RCC 7860 (cell line): Measurements from ENCODE around the gene EIF1B.
"Not testable (repeated sequence)": the region's sequence is repeated elsewhere in the genome, so short reads cannot be mapped to it uniquely, and the experiment has no call there.

Experiments
- DNase-seq: peaks from one replicate; pipeline ENCODE4 v3.0.0-alpha.2; 2015; ENCODE audit warnings: low spot score
- FAIRE-seq: peaks from 2 replicates; lab custom pipeline; 2012; peaks lifted over from hg19 to GRCh38; lab: Jason Lieb, UNC

Gene EIF1B

DNA sequence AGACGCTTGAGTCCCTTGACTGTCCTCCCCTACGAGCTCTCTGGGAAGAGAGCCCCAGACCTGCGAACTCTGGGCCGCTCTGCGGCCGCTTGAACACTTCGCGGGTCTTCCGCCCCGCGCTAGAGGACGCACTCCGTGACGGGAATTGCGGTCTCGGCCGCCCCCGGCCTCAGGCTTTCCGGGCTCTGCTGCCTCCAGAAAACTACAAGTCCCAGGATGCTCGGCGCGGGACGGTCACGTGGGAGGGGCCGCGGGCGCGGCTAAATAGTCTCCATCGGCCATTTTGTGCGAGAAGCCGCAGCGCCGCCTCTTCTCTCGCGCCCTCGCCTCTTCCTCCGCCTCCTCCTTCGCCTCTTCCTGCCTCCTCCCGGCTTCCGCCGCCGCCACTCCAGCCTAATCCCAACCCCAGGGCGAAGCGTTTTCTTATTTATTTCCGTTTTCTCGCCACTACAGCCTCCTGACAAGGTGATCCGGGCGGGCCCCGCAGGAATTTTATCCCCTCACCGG is at the start of gene EIF1B:
TSS of gene EIF1B (plus strand) at position 290 of the 507 bp plus-strand sequence. CDS start 235 bp downstream, outside the sequence.
- peak; percentile 73 for FAIRE-seq

DNA sequence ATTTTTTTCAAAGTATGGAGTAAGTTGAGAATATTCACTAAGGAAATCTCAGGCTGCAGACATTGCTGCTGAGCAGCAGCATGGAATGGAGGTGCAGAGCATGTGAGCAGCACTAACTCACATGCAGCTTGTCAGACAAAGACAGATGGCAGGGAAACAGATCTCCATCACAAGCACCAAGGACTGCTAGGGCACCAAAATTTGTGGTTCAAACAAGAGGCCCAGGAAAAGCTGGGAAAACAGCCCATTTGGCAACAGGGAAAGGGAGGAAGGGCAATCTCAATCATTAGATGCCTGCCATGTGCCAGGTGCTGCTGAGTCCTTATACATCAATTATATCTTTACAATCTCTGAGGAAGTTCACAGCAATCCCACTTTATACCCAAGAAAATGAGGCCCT is 47.2 kb upstream of the EIF1B start:
- DNase-seq (no peak), FAIRE-seq (no peak)

More for the DNA sequence above, at the start of gene EIF1B:
- DNase-seq: peak; percentile 91

DNA sequence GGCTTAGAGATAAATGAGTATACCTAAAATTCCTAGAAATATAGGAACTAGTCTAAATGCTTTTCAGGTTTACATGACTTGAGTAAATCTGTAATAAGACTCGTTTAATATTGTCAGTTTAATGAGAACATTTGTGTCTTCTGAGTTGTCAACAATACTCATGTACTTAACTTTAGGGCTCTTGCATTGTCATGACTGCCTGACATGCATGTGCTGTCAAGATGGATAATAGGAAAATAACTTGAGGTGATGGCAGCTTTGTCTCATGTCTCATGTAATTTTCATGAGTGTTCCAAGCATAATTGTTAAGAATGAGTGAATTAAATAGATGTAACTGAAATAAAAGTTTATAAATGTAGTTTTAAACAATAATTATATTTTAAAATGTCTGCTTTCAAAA is 45.1 kb upstream of the EIF1B start:
- FAIRE-seq: no peak

GRCh38 chr3:40265181-40265580 is 44.3 kb upstream of the EIF1B start:
- no peak for DNase-seq
- no peak for FAIRE-seq

More for the DNA sequence above, 45.1 kb upstream of the EIF1B start:
- no peak for DNase-seq

GRCh38 chr3:40267937-40268724 is 41.4 kb upstream of the EIF1B start:
- FAIRE-seq (no peak), DNase-seq (no peak)

GRCh38 chr3:40268802-40269524 is 40.5 kb upstream of the EIF1B start:
- DNase-seq: no peak
- FAIRE-seq: no peak

GRCh38 chr3:40278791-40279190 is 30.7 kb upstream of the EIF1B start:
- FAIRE-seq (no peak), DNase-seq (no peak)

DNA sequence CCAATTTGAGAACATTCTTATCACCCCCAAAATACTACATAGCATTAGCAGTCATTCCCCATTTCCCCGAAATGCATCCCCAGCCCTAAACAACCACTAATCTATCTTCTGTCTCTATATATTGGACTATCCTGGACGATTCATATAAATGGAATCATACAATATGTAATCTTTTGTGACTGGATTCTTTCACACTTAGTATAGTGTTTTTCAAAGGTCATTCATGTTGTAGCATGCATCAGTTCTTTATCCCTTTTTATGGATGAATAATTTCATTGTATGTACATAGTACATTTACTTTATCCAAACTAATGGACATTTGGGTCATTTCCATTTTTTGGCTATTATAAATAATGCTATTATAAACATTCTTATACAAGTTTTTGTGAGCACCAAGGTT is 27.5 kb upstream of the EIF1B start:
- FAIRE-seq (no peak), DNase-seq (no peak)

GRCh38 chr3:40283057-40283456 is 26.4 kb upstream of the EIF1B start:
- DNase-seq, FAIRE-seq: not testable (repeated sequence)

GRCh38 chr3:40287248-40287647 is 22.3 kb upstream of the EIF1B start:
- no peak for DNase-seq
- FAIRE-seq: no peak

GRCh38 chr3:40290396-40290795 is 19.1 kb upstream of the EIF1B start:
- DNase-seq: no peak
- no peak for FAIRE-seq

DNA sequence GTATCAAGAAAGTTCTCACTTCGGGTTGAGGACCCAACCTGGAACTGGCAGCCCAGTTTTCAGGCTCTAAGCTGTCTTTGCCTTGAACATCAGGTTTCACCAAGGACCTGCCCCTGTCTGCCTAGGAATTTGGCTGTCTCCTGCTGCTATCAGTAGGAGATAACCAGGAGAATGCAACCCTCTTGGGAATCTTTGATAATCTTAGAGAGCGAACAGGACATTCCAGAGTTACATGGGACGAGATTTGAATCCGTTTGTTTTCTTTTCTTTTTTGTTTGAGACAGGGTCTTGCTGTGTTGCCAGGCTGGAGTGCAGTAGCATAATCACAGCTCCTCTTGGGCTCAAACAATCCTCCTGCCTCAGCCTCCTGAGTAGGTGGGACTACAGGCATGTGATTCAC is 18.0 kb upstream of the EIF1B start:
- FAIRE-seq (no peak), DNase-seq (no peak)

DNA sequence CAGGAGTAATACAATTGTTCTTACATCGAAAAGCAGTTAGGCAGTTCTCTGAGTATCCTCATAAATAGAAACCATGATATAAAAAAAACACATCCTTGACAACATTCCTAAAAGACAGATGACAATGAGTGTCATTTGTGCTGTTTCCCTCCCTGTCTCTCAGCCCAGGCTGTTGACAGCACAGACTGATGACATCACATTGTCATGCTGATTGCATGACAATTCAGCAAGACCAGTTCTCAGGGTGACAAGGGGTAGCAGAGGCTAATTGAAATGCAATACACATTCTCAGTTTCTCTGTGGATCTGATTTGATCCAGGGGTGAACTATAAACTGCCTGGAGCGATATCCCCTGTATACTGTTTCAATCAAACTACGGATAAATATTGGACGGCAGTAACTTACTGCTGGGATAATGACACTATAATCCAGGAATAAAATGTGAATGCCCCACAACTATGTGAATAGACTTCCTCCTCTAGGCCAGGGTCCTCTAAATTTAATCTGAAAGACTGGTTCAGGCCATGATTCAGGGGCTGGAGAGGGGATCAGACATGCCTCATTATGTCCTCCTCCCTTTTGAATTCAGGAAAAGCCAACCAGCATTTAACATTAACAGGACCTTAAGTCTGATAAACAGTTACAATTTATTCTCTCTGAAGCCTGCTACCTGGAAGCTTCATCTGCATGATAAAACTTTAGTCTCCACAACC is 16.7 kb upstream of the EIF1B start:
- DNase-seq (no peak), FAIRE-seq (no peak)

- DNase-seq (no peak), FAIRE-seq (no peak)
Observed at GRCh38 chr3:40294434-40294833, 15.1 kb upstream of the EIF1B start.

GRCh38 chr3:40298075-40298474 is 11.4 kb upstream of the EIF1B start:
- DNase-seq (no peak), FAIRE-seq (no peak)

DNA sequence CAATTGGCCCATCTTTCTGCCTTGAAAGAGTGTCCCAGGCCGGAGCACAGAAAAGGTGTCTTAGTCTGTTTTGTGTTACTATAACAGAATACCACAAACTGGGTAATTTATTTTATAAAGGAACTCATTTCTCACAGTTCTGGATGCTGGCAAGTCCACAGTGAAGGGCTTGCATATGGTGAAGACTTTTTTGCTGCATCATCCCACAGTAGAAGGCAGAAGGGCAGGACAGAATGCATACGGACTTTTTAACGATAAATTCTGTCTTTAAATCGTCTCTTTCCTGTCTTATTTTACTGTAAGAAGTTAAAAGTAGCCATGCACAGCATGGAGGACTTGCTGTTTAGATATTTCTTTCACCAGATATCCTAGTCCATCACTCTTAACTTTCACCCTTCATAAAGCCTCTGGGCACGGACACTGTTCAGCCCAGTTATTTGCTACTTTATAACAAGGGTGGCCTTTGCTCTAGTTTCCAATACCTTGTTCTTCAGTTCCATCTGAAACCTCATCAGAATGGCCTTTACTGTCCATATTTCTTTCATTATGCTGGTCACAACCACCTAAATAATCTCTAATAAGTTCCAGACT is 10.3 kb upstream of the EIF1B start:
- FAIRE-seq (no peak), DNase-seq (no peak)

DNA sequence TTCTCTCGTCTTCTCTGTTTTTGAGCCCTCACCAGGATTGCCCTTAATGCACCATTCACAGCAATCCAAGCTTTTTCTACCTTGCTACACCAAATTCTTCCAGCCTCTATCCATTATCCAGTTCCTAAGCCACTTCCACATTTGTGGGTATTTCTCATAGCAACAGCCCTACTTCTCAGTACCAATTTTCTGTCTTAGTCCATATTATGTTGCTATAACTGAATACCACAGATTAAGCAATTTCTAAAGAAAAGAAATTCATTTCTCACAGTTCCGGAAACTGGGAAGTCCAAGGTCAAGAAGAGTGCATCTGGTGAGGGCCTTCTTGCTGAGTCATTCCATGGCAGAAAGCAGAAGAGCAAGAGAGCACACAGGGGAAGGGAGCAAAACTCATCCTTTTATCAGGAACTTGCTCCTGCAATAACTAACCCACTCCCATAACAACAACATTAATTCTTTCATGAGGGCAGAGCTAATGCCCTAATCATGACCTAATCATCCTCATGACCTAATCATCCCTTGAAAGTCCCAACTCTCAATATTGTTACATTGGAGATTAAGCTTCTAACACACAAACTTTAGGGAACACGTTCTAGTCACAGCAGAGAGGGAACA is 9.7 kb upstream of the EIF1B start:
- FAIRE-seq (no peak), DNase-seq (peak; percentile 34)

DNA sequence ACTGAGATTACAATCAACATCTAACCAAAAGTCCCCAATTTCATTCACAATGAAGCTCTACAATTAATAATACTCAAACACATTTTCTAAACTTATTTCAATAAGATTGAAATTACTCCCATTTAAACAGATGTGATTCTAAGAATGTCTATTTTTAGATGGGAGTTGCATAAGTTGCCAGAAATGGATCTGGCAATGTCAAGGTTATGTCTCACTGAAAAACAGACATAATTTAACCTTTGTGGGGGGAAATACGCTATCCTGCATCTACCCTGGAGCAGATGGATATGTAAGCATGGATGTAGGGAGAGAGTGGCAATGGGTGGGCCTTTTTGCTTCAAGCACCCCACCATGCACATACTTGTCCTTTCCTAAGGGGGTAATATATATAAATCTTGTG is 6.7 kb upstream of the EIF1B start:
- FAIRE-seq: no peak

DNA sequence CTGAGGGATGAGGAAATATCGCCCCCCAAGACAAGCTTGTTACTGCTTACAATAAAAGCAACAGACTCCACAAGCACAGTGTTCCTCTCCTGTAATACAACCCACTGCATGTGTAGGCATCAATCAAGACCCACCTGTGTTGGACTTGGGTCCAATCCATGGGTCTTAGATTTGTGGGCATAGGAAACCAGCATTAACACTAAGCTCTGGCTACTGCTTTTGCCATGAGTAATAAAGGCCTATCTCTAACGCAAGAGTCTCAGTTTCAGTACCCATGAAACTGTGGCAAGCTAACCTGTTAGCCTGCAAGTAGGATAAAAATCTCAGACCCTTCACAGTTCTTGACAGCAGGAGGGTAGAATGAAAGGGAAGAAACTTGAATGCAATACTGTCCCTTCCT is 5.2 kb upstream of the EIF1B start:
- DNase-seq (no peak), FAIRE-seq (no peak)

More for the DNA sequence above, 6.7 kb upstream of the EIF1B start:
- DNase-seq: no peak

DNA sequence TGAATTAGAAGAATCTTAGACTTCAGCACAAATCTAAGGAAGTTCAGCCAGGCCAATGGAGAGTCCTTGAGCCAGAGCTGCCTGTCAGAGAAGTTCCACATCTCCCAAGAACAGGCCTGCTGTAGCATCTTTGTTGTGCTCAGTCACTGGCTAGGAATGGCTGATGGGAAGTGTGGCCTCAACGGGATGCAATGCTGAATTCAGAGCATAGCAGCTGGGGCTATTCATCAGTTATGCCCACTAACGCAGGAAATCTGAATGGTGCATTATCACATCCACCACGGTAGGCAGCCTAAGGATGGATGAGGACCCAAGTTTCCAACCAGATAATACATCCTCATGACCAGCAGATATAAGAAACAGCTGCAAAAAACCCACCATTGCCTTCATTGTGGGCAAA is 3.2 kb upstream of the EIF1B start:
- no peak for FAIRE-seq
- no peak for DNase-seq

GRCh38 chr3:40307176-40307575 is 2.3 kb upstream of the EIF1B start:
- DNase-seq (no peak), FAIRE-seq (no peak)
